Ishikawa (cell line): ENCODE measurements around the gene CREB3L2.

ENCODE experiments used
- CEBPB ChIP-seq: IDR thresholded peaks from 2 replicates; pipeline ENCODE4 v1.6.1; 2012
- CREB1 ChIP-seq: IDR thresholded peaks from 2 replicates; pipeline ENCODE4 v1.6.1; 2012; ENCODE audit warnings: low read depth
- EGR1 ChIP-seq: IDR thresholded peaks from 2 replicates; pipeline ENCODE4 v1.6.1; 2012
- EP300 ChIP-seq: IDR thresholded peaks from 2 replicates; pipeline ENCODE4 v1.6.1; 2012; ENCODE audit warnings: borderline replicate concordance
- FOXM1 ChIP-seq: IDR thresholded peaks from 2 replicates; pipeline ENCODE4 v1.6.1; 2012; ENCODE audit warnings: low read depth, borderline replicate concordance
- MAX ChIP-seq: IDR thresholded peaks from 2 replicates; pipeline ENCODE4 v1.6.1; 2012
- NFIC ChIP-seq: IDR thresholded peaks from 2 replicates; pipeline ENCODE4 v1.6.1; 2012
- RAD21 ChIP-seq: IDR thresholded peaks from 2 replicates; pipeline ENCODE4 v1.6.1; 2012; ENCODE audit warnings: low read depth
- REST ChIP-seq: IDR thresholded peaks from 2 replicates; pipeline ENCODE4 v1.6.1; 2012; ENCODE audit warnings: low read depth, mild to moderate bottlenecking
- TAF1 ChIP-seq: IDR thresholded peaks from 2 replicates; pipeline ENCODE4 v1.6.1; 2012; ENCODE audit warnings: low read depth, mild to moderate bottlenecking
- TCF12 ChIP-seq: IDR thresholded peaks from 2 replicates; pipeline ENCODE4 v1.6.1; 2012; ENCODE audit warnings: low read depth
- TEAD4 ChIP-seq: IDR thresholded peaks from 2 replicates; pipeline ENCODE4 v1.6.1; 2012
- USF1 ChIP-seq: IDR thresholded peaks from 2 replicates; pipeline ENCODE4 v1.6.1; 2012
- YY1 ChIP-seq: IDR thresholded peaks from 2 replicates; pipeline ENCODE4 v1.6.1; 2012; ENCODE audit warnings: low read depth
- ZBTB7A ChIP-seq: IDR thresholded peaks from 2 replicates; pipeline ENCODE4 v1.6.1; 2012; ENCODE audit warnings: low read depth

Gene CREB3L2

GRCh38 chr7:137960020-137960419 lies 41.9 kb downstream of the CREB3L2 start:
- TF ChIP-seq EP300, result no peak
- no peak for TF ChIP-seq CEBPB
- no peak for TF ChIP-seq EGR1
- TF ChIP-seq YY1, result no peak
- no peak for TF ChIP-seq NFIC
- no peak for TF ChIP-seq ZBTB7A
- no peak for TF ChIP-seq TCF12
- no peak for TF ChIP-seq CREB1
- no peak for TF ChIP-seq USF1
- TF ChIP-seq FOXM1, result no peak
- no peak for TF ChIP-seq TAF1
- no peak for TF ChIP-seq RAD21
- no peak for TF ChIP-seq REST

- TF ChIP-seq TAF1 (no peak), REST (peak; percentile 52; the same call in 1 of the 2 replicates), YY1 (no peak)
Measured at GRCh38 chr7:137958470-137959431, 43.1 kb downstream of the CREB3L2 start.

GRCh38 chr7:137957887-137958286 lies 44.0 kb downstream of the CREB3L2 start:
- TF ChIP-seq MAX, result no peak
- TF ChIP-seq REST, result no peak
- no peak for TF ChIP-seq CREB1
- TF ChIP-seq EGR1, result no peak
- no peak for TF ChIP-seq RAD21
- TF ChIP-seq YY1, result no peak
- no peak for TF ChIP-seq FOXM1
- TF ChIP-seq TEAD4, result no peak
- TF ChIP-seq EP300, result no peak
- TF ChIP-seq USF1, result no peak
- no peak for TF ChIP-seq ZBTB7A

- no peak for TF ChIP-seq EP300
- no peak for TF ChIP-seq EGR1
- TF ChIP-seq TEAD4, result no peak
- TF ChIP-seq TAF1, result no peak
- TF ChIP-seq NFIC, result no peak
- TF ChIP-seq CREB1, result no peak
- TF ChIP-seq USF1, result no peak
- no peak for TF ChIP-seq TCF12
Measured at GRCh38 chr7:137956591-137956990, 45.3 kb downstream of the CREB3L2 start.
